GM19043 (cell line): Measurements from ENCODE around the gene PPARA.

Source experiments
- ATAC-seq: cut with Tn5 transposase; IDR thresholded peaks from one replicate; pipeline ENCODE4 v1.9.1; 2021; ENCODE audit warnings: low read depth; ENCODE audit not compliant: unreplicated experiment

The PPARA gene

GRCh38 chr22:46238541-46238940, 88.2 kb downstream of the PPARA start:
- ATAC-seq = no peak

- ATAC-seq = no peak
Measured at GRCh38 chr22:46239261-46240048, 89.1 kb downstream of the PPARA start.

- ATAC-seq = no peak
Measured at GRCh38 chr22:46240073-46240472, 89.7 kb downstream of the PPARA start.

- ATAC-seq = no peak
Measured at GRCh38 chr22:46240506-46240905, 90.2 kb downstream of the PPARA start.

GRCh38 chr22:46240907-46241306, 90.6 kb downstream of the PPARA start:
- ATAC-seq = no peak

- no peak for ATAC-seq
Measured at GRCh38 chr22:46241396-46242007, 91.2 kb downstream of the PPARA start.

- no peak for ATAC-seq
Measured at GRCh38 chr22:46242076-46242475, 91.8 kb downstream of the PPARA start.

- ATAC-seq = no peak
Measured at GRCh38 chr22:46244771-46245170, 94.4 kb downstream of the PPARA start.

- ATAC-seq = no peak
Measured at GRCh38 chr22:46245511-46245910, 95.2 kb downstream of the PPARA start.

- no peak for ATAC-seq
Measured at GRCh38 chr22:46246178-46246577, 95.9 kb downstream of the PPARA start.

- ATAC-seq = no peak
Measured at GRCh38 chr22:46247443-46247975, 97.2 kb downstream of the PPARA start.

- ATAC-seq = peak; percentile 80
Measured at GRCh38 chr22:46250035-46250782, 99.9 kb downstream of the PPARA start, which contains the start of gene CDPF1. Gene CDPF1 (minus strand): TSS chr22:46250293. CDS start chr22:46248284, 2,009 bp downstream.

- no peak for ATAC-seq
Measured at GRCh38 chr22:46250783-46251125, 100.4 kb downstream of the PPARA start.

GRCh38 chr22:46251266-46251665, 100.9 kb downstream of the PPARA start:
- no peak for ATAC-seq

GRCh38 chr22:46251816-46252380, 101.6 kb downstream of the PPARA start:
- no peak for ATAC-seq

GRCh38 chr22:46256358-46256958, 106.1 kb downstream of the PPARA start:
- no peak for ATAC-seq

GRCh38 chr22:46259374-46259773, 109.0 kb downstream of the PPARA start:
- ATAC-seq = no peak

GRCh38 chr22:46260038-46260437, 109.7 kb downstream of the PPARA start:
- ATAC-seq = no peak

- no peak for ATAC-seq
Measured at GRCh38 chr22:46262449-46263215, 112.3 kb downstream of the PPARA start.

- ATAC-seq = no peak
Measured at GRCh38 chr22:46263216-46263590, 112.9 kb downstream of the PPARA start, which contains the start of gene PKDREJ. Gene PKDREJ (minus strand): TSS chr22:46263343. CDS start chr22:46263322, 21 bp downstream.
